GM19239 (cell line): ENCODE measurements around the gene FUNDC2.
"Not testable (repeated sequence)": the region's sequence is repeated elsewhere in the genome, so short reads cannot be mapped to it uniquely, and the experiment has no call there.

Experiments used
- DNase-seq: peaks from one replicate; pipeline ENCODE4 v3.0.0; 2011; ENCODE audit warnings: low spot score; ENCODE audit not compliant: insufficient read length
- FAIRE-seq: peaks from 2 replicates; lab custom pipeline; 2011; peaks lifted over from hg19 to GRCh38; lab: Jason Lieb, UNC

The FUNDC2 gene, protein sequence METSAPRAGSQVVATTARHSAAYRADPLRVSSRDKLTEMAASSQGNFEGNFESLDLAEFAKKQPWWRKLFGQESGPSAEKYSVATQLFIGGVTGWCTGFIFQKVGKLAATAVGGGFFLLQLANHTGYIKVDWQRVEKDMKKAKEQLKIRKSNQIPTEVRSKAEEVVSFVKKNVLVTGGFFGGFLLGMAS

DNA sequence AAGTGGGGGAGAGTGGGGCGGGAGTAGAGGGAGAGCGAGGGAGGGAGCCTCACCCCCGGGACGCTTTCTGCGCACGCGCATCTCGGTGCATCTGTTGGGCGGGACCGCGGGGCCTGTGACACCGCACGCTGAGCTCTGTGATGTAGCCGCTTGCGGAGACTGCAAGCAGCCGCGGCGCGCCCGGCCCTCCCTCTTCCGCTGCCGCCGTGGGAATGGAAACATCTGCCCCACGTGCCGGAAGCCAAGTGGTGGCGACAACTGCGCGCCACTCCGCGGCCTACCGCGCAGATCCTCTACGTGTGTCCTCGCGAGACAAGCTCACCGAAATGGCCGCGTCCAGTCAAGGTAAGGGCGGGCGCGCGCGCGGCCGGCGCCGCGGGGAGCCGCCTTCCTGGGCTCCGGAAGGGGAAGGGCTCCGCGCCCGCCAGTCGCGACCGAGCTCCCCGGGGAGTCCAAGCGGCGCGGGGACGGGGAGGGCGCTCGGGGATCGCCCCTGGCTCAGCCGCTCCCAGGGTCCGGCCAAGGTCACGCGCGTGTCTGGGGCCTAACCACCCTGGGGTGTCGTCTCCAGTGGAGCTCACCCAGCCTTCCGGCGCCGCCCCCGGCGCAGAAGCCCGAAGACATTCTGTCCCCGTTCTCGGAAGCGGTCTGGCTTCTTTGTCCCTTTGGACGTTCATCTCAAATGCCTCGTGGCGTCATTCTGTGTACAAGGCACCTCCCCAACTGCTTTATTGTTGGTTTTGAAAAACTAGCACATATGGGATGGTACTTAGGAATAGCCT is at the start of gene FUNDC2:
FUNDC2 (plus strand) TSS at position 118 of the 782 bp plus-strand sequence; CDS start at position 213, 95 bp downstream.
- DNase-seq, result peak; percentile 25
- peak; percentile 100 for FAIRE-seq

DNA sequence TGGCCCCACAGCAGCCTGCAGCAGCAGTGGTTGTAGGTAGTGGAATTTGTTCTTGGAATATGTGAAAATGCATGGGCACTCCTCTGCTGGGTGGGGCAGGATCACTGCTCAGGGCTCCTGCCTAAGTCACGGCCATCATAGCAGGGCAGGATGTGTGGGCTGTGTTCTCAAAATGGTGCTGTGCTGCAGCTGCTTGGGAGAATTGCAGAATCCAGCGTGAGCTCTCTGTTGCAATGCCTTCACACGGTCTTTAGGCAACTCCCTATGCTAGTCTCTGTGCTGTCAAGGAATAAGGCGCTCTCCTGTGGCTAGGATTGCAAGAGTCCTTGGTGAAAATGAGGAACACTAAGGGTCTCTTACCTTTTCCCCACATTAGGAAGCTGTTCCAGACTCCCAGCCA is 47.0 kb upstream of the FUNDC2 start:
- FAIRE-seq, result no peak
- DNase-seq, result no peak

GRCh38 chrX:154980330-154981115 is 46.1 kb upstream of the FUNDC2 start:
- DNase-seq (peak; percentile 10), FAIRE-seq (peak; percentile 100)

- no peak for DNase-seq
- no peak for FAIRE-seq
These were observed 45.6 kb upstream of the FUNDC2 start for GRCh38 chrX:154981116-154981411.

DNA sequence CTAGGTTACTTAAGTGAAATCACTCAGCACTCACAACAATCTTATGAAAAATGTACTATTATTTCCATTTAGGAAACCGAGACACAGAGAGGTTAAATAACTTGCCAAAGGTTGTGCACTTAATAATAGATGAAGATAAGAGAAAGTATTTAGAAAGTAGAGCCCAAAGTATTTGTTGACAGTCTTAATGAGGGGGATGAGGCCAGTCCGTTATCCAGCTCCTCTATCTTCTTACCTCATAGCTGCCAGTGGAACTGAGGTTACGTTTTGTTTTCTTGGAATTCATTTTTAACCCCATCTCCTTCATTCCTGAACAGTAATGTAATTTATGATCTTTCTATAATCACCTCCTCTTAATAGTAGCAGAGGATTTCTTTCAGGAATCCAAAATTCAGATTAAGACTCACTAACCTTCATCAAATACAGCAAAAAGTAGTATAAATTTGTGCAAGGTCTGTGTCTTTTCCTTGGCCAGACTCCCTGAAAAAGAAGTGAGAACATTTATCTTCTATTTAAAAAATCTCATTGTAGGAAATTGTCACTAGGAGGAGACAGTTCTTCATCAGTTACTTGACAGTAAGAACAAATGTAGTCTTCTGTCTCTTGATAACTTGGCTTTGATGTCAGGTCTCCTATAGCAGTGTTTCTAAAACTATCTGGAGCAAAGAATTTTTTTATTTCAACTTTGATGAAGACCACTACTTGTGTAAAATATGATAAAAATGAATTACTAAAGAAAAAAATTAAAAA is 39.6 kb upstream of the FUNDC2 start:
- FAIRE-seq, result no peak
- DNase-seq, result no peak

DNA sequence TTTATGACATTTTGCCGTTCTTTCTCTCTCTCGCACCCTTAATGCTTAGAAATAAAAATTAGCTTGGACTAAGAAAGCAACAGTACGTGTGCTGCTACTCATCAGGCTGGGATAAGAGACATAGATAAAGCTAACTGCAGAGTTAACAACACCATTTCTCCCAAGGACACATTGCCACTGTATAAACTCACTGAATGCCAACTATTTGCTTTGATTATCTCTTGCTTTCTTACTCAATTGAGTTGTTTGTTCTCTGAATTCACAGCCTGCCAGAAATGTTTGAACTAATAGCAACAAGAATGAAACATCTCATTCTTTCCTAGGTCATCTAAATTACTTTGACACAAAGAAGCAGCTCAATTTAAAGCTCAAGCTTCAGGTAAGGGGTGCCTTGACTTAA is 38.7 kb upstream of the FUNDC2 start:
- no peak for FAIRE-seq
- DNase-seq, result no peak

- peak; percentile 48 for FAIRE-seq
- DNase-seq, result no peak
These were observed 37.9 kb upstream of the FUNDC2 start for GRCh38 chrX:154988719-154989118.

GRCh38 chrX:154990496-154990895 is 36.1 kb upstream of the FUNDC2 start:
- DNase-seq, result no peak
- peak; percentile 94 for FAIRE-seq

DNA sequence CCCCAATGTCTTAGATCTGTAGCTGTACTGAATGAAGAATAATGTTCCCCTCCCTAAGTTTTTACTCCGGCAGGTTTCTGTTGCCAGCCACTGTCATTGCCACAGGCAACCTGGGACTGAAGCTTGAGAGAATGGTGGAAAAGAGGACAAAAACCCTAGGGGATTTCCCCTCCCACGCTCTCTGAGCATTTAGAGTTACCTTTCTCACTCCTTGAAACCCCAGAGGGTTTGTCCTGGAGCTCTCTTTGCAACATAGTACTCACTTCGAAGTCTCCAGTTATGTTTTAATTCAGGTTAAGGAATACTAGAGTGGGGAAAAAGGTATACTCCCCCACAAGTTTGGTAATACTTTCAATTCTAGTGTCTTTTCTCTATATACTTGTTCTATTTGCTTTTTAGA is 35.6 kb upstream of the FUNDC2 start:
- DNase-seq (no peak), FAIRE-seq (no peak)

DNA sequence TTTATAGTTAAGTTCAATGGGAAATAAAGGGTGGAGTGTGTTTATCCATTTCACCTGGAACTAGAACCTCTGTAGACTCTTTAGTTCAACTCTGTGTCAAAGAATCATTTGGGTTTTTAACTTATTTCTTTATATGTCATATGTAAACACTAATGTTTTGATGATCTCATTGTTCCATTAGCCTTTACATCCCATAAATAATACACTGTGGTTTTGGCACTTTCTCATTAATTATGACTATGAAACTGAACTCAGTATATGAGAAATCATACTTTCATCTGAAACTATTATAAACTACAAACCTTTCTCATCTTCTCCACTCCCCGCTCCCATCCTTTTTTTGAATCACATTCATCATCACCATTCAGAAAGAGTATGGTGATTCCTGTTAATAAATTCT is 35.2 kb upstream of the FUNDC2 start:
- FAIRE-seq, result no peak
- no peak for DNase-seq

DNA sequence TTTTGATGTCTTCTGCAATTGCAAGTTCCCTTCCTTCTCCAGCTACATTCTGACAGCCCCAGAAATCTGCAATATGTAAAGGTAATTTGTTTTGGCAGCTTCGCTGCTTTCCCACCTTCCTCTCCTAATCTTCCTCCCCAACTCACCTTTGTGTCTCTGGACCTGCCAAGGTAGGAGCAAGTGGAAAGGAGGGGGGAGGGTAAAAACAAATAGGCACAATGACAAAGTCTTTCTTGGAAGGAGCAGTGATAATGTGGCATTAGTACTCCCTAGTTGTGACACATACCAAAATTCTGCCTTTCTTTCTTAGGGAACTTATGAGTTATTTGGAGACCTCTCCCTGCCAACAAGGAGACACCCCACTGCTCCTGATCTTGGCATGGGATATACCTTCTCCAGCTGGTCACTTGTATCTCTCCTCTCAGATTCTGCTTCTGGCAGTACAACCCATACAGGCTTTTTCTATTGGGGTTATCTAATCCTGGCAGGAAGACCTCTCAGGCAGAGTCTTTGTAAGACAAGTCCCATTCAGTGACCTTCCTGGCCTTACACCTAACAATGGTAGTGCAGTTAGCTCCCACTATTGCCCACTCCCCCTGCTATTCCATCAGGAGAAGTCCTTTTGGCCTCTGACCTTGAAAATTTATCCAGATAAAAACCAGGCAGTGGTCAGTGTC is 28.3 kb upstream of the FUNDC2 start:
- no peak for DNase-seq

DNA sequence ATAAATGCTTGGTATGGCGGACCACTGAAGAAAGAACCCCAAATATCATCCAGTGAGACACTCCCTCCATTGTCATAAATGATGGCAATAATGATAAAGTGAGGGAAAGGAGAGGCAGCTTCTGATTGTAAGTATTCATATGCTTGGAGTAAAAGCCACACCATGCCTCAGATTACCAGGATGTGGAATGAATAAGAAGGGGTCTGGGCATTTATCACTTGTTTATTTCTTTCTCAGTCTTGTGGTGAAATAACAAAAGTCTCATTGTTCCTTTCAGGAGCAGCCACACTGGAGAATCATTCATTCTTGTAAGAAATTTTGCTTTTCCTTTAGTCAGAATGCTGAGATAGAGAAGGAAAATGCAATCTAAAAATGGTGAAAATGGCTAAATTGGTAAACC is 25.8 kb upstream of the FUNDC2 start:
- FAIRE-seq, result peak; percentile 49
- no peak for DNase-seq

More for the DNA sequence above, 28.3 kb upstream of the FUNDC2 start:
- FAIRE-seq, result no peak

DNA sequence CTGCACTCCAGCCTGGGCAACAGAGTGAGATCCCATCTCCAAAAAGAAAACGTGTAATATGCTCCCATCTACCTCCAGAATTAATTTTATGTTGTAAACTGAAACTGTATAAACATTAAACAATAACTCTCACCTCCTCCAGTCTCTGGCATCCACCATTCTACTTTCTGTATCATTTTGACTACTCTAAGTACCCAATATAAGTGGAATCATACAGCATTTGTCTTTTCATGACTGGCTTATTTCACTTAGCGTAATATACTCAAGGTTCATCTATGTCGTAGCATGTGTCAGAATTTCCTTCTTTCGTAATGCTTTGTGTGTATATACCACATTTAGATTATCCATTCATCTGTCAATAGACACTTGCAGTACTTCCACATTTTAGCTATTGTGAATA is 24.8 kb upstream of the FUNDC2 start:
- DNase-seq, result no peak
- FAIRE-seq, result no peak

GRCh38 chrX:155005190-155005589 is 21.5 kb upstream of the FUNDC2 start:
- DNase-seq, result no peak

GRCh38 chrX:155006379-155006778 is 20.3 kb upstream of the FUNDC2 start:
- FAIRE-seq, DNase-seq: not testable (repeated sequence)

More at GRCh38 chrX:155005190-155005589, 21.5 kb upstream of the FUNDC2 start:
- no peak for FAIRE-seq

GRCh38 chrX:155006913-155007671 is 19.6 kb upstream of the FUNDC2 start:
- DNase-seq, result not testable (repeated sequence)
- FAIRE-seq, result peak; percentile 28

GRCh38 chrX:155008578-155008977 is 18.1 kb upstream of the FUNDC2 start:
- not testable (repeated sequence) for DNase-seq, FAIRE-seq

DNA sequence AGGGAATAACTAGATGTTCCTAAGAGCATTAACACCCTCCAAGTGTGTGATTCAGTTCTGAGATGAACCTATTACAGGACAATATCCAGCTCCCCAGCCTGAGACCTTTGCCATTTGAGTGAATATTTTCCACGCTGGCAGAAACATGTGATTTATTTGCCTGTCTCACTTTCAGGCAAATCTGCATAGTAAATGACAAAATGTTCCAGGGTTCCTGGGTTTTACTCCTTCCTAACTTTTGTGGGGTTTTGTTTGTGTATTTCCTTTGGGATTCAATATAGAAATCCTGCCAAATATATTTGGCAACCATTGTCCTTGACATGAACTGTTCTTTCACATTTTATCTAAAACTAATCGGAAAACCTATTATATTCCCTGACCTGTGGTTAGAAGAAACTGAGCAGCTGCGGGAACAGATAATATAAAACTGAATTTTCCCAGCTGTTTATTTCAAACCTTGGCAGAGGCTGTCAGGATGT is 16.6 kb upstream of the FUNDC2 start:
- FAIRE-seq (peak; percentile 45), DNase-seq (no peak)

- DNase-seq, result no peak
These were observed 6.1 kb upstream of the FUNDC2 start for GRCh38 chrX:155020591-155020990.

More at GRCh38 chrX:155020591-155020990, 6.1 kb upstream of the FUNDC2 start:
- no peak for FAIRE-seq
